ENCODE results near the gene SHROOM2.

Gene SHROOM2

DNA sequence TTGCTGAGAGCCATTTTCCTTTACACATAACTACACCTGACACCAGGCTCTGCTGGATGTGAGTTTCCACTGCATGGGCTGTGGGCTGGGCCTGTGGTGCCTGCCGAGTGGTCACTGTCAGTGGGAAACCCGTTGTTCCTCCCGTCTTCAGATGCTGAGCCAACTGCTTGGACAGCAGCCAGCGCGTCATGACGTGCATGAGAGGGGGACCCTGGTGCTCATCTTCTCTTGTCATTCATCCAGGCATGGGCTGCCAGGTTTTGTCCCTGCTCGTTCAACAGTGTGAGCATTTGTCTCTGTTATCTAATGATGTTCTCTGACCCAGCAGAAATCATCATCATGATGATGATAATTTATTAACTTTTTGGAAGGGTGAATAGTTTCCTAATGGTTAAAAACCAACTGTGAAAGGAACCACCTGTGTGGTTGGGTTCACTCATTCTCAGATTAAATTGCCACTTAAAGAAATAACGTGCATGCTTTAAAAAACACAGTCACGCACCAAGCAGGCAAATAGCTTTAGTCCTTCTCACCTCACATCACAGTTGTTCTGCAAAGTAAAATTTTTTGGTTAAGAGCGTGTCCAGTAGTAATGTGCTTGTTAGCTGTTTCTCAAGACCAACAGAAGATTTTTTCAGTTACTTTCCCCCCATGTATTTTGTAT, 161.0 kb downstream of the SHROOM2 start:
- no peak for DNase-seq (ENCODE audit: low read depth)

- DNase-seq (ENCODE audit: low read depth) = no peak
These were observed 162.2 kb downstream of the SHROOM2 start for GRCh38 chrX:9948406-9948805.

GRCh38 chrX:9952300-9952699, 166.1 kb downstream of the SHROOM2 start:
- no peak for DNase-seq (ENCODE audit: low read depth)

GRCh38 chrX:9953396-9953795, 167.2 kb downstream of the SHROOM2 start:
- DNase-seq (ENCODE audit: low read depth) = no peak

DNA sequence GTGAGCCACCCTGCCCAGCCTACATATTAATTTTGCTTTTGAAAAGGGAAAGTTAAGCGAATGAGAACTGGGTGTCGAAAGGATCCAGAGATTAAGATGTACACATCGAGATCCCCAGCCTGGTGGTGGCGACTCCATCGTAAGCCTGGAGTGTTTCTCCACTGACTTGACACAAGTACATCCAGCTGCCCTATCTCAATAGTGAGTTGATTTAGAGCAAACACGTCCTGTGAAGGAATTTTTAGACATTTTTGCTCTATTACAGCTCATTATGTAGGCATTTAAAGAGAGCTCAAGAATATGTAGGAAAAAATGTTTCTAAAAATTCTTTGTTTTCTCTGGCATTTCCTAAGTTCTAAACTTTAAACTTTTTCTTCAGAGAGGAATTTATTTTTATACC, 169.3 kb downstream of the SHROOM2 start:
- DNase-seq (ENCODE audit: low read depth) = peak; percentile 27

DNA sequence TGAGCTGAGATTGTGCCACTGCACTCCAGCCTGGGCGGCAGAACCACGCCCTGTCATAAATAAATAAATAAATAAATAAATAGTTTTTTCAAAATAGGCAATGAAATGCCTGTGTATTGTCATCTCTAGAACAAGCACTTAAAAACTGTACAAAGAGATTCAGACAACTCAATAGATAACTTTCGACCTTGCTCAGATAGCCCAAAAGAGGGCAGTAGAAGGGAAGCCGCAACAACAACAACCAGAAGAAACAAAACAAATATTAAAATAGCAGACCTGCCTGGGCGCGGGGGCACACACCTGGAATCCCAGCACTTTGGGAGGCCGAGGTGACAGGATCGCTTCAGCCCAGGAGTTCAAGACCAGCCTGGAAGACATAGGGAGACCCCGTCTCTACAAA, 171.5 kb downstream of the SHROOM2 start:
- no peak for DNase-seq (ENCODE audit: low read depth)

GRCh38 chrX:9958183-9958582, 172.0 kb downstream of the SHROOM2 start:
- no peak for DNase-seq (ENCODE audit: low read depth)

DNA sequence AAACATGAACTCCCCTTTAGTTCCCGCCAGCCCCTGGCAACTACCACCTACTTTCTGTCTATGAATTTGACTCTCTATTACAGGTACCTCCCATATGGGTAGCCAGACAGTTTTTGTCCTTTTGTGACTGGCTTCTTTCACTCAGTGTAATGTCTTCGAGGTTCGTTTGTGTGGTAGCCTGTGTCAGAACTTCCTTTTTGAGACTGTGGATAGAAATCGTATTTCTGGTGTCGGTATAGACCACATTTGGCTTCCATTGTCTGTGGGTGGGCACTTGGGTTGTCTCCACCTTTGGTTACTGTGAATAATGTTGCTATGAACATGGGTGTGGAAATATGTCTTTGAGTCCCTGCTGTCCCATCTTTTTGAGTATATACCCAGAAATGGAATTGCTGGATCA, 175.5 kb downstream of the SHROOM2 start:
- no peak for DNase-seq (ENCODE audit: low read depth)

GRCh38 chrX:9966775-9967408, 180.7 kb downstream of the SHROOM2 start, which contains the start of gene CLDN34:
TSS of gene CLDN34 (plus strand) at chrX:9967358. CDS start at chrX:9967358, 0 bp downstream.
- no peak for DNase-seq (ENCODE audit: low read depth)

DNA sequence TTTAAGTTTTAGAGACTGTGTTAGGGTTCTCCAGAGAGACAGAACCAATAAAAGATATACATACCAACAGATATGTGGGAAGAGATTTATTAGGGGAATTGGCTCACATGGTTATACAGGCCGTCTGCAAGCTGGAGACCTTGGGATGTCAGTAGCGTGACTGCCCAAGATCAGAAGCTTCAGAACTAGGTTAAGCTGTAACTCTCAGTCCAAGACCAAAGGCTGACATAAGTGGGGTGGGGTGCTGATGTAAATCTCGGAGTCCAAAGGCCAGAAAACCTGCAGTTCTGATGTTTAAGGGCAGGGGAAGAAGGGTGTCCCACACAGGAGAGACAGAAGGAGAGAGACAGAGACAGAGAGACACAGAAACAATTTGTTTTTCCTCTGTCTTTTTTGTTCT, 191.4 kb downstream of the SHROOM2 start:
- DNase-seq (ENCODE audit: low read depth) = no peak

DNA sequence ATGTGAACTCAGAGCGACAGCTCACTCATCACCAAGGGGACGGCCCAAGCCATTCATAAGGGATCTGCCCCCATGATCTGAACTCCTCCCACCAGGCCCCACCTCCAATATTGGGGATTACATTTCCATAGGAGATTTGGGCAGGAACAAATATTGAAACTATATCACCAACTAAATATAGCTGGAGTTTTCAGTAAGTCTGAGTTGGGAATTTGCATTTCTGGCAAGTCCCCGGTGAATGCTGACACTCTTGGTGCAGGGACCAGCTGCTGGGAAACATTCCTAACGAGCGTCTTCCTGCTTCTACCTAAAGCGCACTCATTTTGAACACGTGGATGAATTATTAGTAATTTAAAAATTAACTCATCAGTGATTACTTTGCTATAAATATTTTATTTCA, 194.2 kb downstream of the SHROOM2 start:
- DNase-seq (ENCODE audit: low read depth) = no peak

GRCh38 chrX:9980927-9981326, 194.7 kb downstream of the SHROOM2 start:
- no peak for DNase-seq (ENCODE audit: low read depth)

DNA sequence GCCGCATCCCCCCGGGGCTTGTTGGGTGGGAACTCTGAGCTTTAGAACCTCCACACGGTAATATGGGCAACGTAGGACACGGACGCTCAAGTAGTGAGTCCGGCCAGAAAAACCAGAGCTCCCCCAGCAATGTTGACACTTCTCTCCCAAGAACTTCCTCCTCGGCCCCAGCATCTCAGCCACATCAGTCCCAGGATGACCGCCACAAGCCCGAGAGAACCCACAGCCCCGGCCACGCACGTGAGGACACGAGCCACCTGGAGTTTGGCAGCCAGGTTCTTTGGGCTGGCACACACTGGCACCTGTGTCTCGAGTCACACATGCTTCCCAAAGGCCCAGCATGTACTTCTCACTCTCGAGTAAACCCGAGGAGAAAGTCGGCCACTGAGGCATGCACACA, 197.2 kb downstream of the SHROOM2 start:
- no peak for DNase-seq (ENCODE audit: low read depth)

DNA sequence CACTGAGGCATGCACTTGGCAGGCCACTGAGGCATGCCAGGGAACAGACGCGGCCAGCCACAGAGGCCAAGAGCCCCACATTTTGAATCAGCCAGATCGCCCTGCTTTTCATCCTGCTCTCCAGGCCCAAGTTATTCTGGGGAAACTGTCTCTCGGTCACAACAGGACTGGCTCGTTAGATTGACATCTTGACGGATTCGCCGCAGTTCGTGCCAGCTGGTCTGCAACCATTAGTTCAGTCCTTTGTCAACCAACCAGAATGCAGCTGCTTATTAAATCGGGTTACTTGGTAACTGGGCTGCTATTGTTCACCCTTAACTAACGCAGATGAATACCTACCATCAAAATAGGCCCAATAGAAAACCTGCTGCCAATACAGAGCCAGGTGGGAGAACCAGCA, 197.6 kb downstream of the SHROOM2 start:
- DNase-seq (ENCODE audit: low read depth) = no peak

DNA sequence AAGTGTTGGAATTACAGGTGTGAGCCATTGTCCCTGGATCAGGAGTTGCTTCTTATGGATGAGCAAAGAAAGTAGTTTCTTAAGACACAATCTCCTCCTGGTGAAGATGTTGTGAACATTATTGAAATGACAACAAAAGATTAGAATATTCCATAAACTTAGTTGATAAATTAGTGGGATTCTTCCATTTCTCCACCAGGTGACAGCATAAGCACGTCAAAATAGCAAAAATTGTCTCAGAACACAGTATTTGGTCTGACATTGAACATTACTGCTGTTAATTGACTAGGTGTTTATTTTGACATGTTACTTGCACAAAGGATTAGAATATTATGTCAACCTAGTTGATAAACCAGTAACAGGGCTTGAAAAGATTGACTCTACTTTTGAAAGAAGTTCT, 202.5 kb downstream of the SHROOM2 start:
- DNase-seq (ENCODE audit: low read depth) = no peak

DNA sequence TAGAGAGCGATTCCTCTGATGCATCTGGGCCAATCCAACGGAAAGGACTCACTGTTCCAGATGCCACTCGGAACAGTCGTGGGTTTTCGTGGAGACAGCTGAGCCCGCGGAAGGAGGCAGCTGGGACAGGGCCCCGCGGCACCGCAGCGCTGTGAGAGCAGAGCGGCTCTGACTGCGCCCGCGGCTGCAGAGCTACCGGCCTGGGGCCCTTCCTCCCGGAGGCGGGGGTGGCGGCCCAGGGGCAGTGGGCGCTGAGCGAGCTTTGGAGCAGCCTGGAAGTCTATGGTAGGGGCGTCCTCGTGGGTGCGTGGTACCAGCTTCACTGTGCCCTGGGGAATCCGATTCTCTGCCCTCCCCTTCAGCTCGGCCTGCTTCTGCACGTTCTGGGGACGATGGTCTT, 205.8 kb downstream of the SHROOM2 start:
- DNase-seq (ENCODE audit: low read depth) = no peak

DNA sequence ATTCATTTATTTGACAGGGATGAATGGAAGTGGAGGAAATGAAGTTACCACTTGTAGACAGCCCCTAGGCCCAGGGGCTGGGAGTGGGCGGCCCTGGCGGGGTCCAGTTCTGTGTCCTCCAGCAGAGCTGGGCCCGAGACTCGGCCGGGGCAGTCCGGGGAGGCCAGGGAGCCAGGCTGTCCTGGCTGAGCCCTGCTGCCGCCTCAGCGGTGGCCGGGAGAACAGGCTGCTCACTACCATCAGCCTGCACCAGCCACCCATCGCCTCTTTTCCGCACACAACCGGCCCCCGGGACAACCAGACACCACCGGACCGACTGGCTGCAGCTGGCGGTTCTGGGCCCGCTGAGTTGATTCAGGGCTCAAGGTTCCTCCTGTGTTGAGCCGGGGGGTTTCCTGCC, 206.5 kb downstream of the SHROOM2 start:
- no peak for DNase-seq (ENCODE audit: low read depth)

GRCh38 chrX:9995855-9996339, 209.7 kb downstream of the SHROOM2 start:
- no peak for DNase-seq (ENCODE audit: low read depth)

- no peak for DNase-seq (ENCODE audit: low read depth)
These were observed 210.8 kb downstream of the SHROOM2 start for GRCh38 chrX:9997041-9997440.

GRCh38 chrX:9997524-9997923, 211.3 kb downstream of the SHROOM2 start:
- no peak for DNase-seq (ENCODE audit: low read depth)

All from HS-27A (cell line).